ENCODE data around the gene TMEM229B. TPM values are rescaled to one million over a fixed set of nuclear protein-coding genes. Genes with fewer than 3 reads are reported as not detected.
A peak's percentile ranks its signal among the peaks of the same experiment; 100 is the strongest.

The TMEM229B gene
- total RNA-seq, 1 experiment from 2014 or later, result 1.6 TPM

DNA sequence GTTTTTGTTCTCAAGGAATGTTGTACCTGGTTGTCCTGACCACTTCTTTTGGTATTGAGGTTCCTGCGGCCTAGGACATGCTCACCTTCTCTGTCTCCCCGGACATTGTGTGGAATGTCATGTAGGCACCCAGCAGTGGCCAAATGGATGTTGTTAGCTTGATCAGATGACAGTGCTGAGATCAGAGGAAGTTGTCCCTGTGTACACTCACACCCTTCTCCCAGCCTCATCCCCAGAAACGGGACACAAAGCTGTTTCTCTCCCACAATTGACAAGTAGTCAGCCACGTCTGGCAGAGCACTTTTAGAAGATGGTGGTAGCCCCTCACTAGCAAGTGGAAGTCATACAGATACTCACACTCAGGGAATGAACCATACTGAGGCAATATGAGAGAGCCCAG is 47.6 kb upstream of the TMEM229B start:
- H3F3A ChIP-seq (ENCODE audit: insufficient read depth, low read depth), result peaks cover 12% of the 10 kb centered on the region; the same call in 1 of the 2 replicates
- ChIA-PET CTCF (no interaction called here), POLR2A (ENCODE audit: unreplicated experiment) (no interaction called here)
- H3K9me2 ChIP-seq (ENCODE audit: insufficient read depth), result no peaks in the 10 kb centered on the region
- TF ChIP-seq EZH2 (IDR thresholded peaks at IDR 0.05; ENCODE audit: low read depth), result no peak
- TF ChIP-seq, protein P1, sequence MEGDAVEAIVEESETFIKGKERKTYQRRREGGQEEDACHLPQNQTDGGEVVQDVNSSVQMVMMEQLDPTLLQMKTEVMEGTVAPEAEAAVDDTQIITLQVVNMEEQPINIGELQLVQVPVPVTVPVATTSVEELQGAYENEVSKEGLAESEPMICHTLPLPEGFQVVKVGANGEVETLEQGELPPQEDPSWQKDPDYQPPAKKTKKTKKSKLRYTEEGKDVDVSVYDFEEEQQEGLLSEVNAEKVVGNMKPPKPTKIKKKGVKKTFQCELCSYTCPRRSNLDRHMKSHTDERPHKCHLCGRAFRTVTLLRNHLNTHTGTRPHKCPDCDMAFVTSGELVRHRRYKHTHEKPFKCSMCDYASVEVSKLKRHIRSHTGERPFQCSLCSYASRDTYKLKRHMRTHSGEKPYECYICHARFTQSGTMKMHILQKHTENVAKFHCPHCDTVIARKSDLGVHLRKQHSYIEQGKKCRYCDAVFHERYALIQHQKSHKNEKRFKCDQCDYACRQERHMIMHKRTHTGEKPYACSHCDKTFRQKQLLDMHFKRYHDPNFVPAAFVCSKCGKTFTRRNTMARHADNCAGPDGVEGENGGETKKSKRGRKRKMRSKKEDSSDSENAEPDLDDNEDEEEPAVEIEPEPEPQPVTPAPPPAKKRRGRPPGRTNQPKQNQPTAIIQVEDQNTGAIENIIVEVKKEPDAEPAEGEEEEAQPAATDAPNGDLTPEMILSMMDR (conservative IDR thresholded peaks at IDR 0.05), result no peak
- DNase-seq, result no peak
- H3K36me3 ChIP-seq (ENCODE audit: low read depth), result no peaks in the 10 kb centered on the region
- no peak overlapping the region for H3K27ac ChIP-seq
- H4K20me1 ChIP-seq (ENCODE audit: insufficient read depth), result no peaks in the 10 kb centered on the region
- H3K79me2 ChIP-seq (ENCODE audit: low read depth), result 0 out of 2 replicates have a peak, but pooled peaks cover 6% of the 10 kb centered on the region
- intact Hi-C loops (cut with micrococcal nuclease; ENCODE audit: unreplicated experiment), result no loop called here
- H3K4me3 ChIP-seq, result no peak overlapping the region
- peaks cover 9% of the 10 kb centered on the region for H3K4me1 ChIP-seq (replicated peaks; ENCODE audit: insufficient read depth)
- no peaks in the 10 kb centered on the region for H3K27me3 ChIP-seq (ENCODE audit: insufficient read depth, low read depth)
- H2AFZ ChIP-seq, result no peak overlapping the region
- no peaks in the 10 kb centered on the region for H3K9me3 ChIP-seq (ENCODE audit: insufficient read depth, low read depth)
- no TSS peak for BruUV-seq (replicated peaks)
- H3K4me2 ChIP-seq, result no peak overlapping the region

DNA sequence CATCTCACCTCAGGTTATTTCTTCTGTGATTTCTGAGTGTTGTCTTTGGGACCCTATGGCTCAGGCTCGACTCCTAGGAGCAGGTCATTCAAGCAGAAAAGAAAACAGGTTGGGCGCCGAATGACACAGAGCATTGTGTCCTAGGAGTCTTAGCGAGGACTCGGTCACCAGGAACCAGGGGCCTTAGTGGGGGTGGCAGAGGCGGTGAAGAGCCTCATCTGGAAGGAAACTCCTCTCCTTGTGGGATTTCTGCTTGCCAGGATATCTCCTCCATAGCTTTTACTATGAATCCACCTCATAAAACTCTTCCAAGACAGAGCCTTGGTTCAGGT is 45.2 kb upstream of the TMEM229B start:
- Histone ChIP-seq H3F3A (ENCODE audit: insufficient read depth, low read depth) (peaks cover 12% of the 10 kb centered on the region; the same call in 1 of the 2 replicates), H3K9me3 (ENCODE audit: insufficient read depth, low read depth) (no peaks in the 10 kb centered on the region), H3K27ac (no peak overlapping the region), H3K27me3 (ENCODE audit: insufficient read depth, low read depth) (no peaks in the 10 kb centered on the region), H4K20me1 (ENCODE audit: insufficient read depth) (no peaks in the 10 kb centered on the region), H3K4me3 (peak overlapping the region; percentile 60), H3K4me1 (replicated peaks; ENCODE audit: insufficient read depth) (peaks cover 9% of the 10 kb centered on the region), H2AFZ (peak overlapping the region; percentile 82), H3K79me2 (ENCODE audit: low read depth) (0 out of 2 replicates have a peak, but pooled peaks cover 6% of the 10 kb centered on the region), H3K9me2 (ENCODE audit: insufficient read depth) (no peaks in the 10 kb centered on the region), H3K36me3 (ENCODE audit: low read depth) (no peaks in the 10 kb centered on the region), H3K4me2 (peak overlapping the region; percentile 80)
- intact Hi-C loops (cut with micrococcal nuclease; ENCODE audit: unreplicated experiment), result no loop called here
- TF ChIP-seq, protein P1 (conservative IDR thresholded peaks at IDR 0.05), result no peak
- TF ChIP-seq EZH2 (IDR thresholded peaks at IDR 0.05; ENCODE audit: low read depth), result no peak
- ChIA-PET POLR2A (ENCODE audit: unreplicated experiment) (no interaction called here), CTCF (interaction anchor here (1.0 kb wide), 1 partner anchor 38 kb away, joined by 3 read pairs; no protein-coding TSS in a partner anchor)
- DNase-seq, result peak in 1 of 2 experiments; percentile 47
- no TSS peak for BruUV-seq (replicated peaks)

DNA sequence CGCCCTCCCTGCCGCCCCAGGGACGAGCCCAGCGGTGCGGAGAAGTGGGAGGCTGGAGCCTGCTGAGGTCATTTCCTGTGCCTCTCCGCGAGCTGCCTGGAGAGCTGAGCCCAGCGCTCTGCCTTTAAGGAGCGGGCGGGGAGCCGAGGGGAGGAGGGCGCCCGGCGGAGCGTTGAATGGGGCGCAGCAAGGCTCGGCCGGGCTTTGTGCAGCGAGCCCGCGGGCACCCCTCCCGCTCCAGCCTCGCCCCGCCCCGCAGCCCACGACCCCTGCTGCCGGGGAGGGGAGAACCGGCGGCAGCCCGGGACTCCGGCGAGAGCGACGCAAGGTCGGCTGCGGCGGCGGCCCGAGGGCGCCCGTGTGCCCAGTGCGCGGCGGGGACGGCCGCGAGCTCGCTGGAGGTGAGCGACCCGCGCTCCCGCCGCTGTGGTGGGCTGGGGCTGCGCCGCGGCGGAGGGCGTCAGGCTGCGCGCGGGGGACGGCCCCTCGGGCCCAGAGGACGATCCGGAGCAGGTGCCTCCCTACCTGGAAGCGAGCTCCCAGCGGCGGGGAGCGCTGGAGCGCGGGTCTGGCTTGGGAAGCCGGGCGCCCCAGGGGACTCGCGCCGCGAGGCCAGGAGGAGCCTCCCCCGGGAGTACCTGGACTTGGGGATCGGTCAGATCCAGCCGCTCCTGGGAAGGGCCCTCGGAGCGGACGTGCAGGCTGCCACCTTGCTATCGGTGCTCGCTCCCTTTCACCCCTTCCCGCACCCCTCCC is 44.7 kb upstream of the TMEM229B start, which contains the start of gene PLEKHH1:
PLEKHH1 (plus strand) TSS at position 293 of the 756 bp plus-strand sequence. CDS start 8,578 bp downstream, outside the sequence.
- H3F3A ChIP-seq (ENCODE audit: insufficient read depth, low read depth), result peaks cover 12% of the 10 kb centered on the region; the same call in 1 of the 2 replicates
- H2AFZ ChIP-seq, result peak within 1 kb of the TSS; percentile 82
- peak within 1 kb of the TSS; percentile 80 for H3K4me2 ChIP-seq
- no TSS peak for BruUV-seq (replicated peaks)
- ChIA-PET POLR2A (ENCODE audit: unreplicated experiment) (interaction anchor here (0.6 kb wide), 1 partner anchor 119 kb away, joined by 4 read pairs; no protein-coding TSS in a partner anchor), CTCF (interaction anchor here (1.0 kb wide), 1 partner anchor 38 kb away, joined by 3 read pairs; no protein-coding TSS in a partner anchor)
- TF ChIP-seq, protein P1 (conservative IDR thresholded peaks at IDR 0.05), result no peak
- TF ChIP-seq EZH2 (IDR thresholded peaks at IDR 0.05; ENCODE audit: low read depth), result no peak
- intact Hi-C loops (cut with micrococcal nuclease; ENCODE audit: unreplicated experiment), result no loop called here
- H3K79me2 ChIP-seq (ENCODE audit: low read depth), result 0 out of 2 replicates have a peak, but pooled peaks cover 6% of the 10 kb centered on the region
- no peak within 1 kb of the TSS for H3K27ac ChIP-seq
- no peaks in the 10 kb centered on the region for H3K36me3 ChIP-seq (ENCODE audit: low read depth)
- H3K4me3 ChIP-seq, result peak within 1 kb of the TSS; percentile 60
- H3K27me3 ChIP-seq (ENCODE audit: insufficient read depth, low read depth), result no peaks in the 10 kb centered on the region
- DNase-seq, result peak; percentile 61 to 83
- H3K9me2 ChIP-seq (ENCODE audit: insufficient read depth), result no peaks in the 10 kb centered on the region
- no peaks in the 10 kb centered on the region for H3K9me3 ChIP-seq (ENCODE audit: insufficient read depth, low read depth)
- H4K20me1 ChIP-seq (ENCODE audit: insufficient read depth), result no peaks in the 10 kb centered on the region
- peaks cover 9% of the 10 kb centered on the region for H3K4me1 ChIP-seq (replicated peaks; ENCODE audit: insufficient read depth)
